Fibroblast of the aortic adventitia (primary cell): ENCODE data around the gene COMMD10. TPM values are rescaled to one million over a fixed set of nuclear protein-coding genes. Genes with fewer than 3 reads are reported as not detected.

Experiments used
- DNase-seq: peaks from one replicate; pipeline ENCODE4 v3.0.0-alpha.2; 2010; ENCODE audit warnings: low read depth
- H3K4me3 ChIP-seq: 2 replicates; pipeline ENCODE4 v1.5.1; 2011; ENCODE audit warnings: low read depth, mild to moderate bottlenecking, control low read depth, low read length, moderate library complexity
- total RNA-seq: library from RNA; depleted of rRNA; stranded (reverse); fragments of >200 nt; gene quantifications from 2 replicates; pipeline ENCODE4 v1.2.3, GENCODE V29; 2012; ENCODE audit warnings: low replicate concordance
- TF ChIP-seq, protein P1 (sequence below): IDR thresholded peaks from 2 replicates; pipeline ENCODE4 v1.5.1; 2011; ENCODE audit warnings: mild to moderate bottlenecking, low read length, control low read depth, inconsistent platforms; ENCODE audit not compliant: insufficient read depth

Gene COMMD10
- 4.7 and 37.3 TPM in 2 replicates for total RNA-seq

DNA sequence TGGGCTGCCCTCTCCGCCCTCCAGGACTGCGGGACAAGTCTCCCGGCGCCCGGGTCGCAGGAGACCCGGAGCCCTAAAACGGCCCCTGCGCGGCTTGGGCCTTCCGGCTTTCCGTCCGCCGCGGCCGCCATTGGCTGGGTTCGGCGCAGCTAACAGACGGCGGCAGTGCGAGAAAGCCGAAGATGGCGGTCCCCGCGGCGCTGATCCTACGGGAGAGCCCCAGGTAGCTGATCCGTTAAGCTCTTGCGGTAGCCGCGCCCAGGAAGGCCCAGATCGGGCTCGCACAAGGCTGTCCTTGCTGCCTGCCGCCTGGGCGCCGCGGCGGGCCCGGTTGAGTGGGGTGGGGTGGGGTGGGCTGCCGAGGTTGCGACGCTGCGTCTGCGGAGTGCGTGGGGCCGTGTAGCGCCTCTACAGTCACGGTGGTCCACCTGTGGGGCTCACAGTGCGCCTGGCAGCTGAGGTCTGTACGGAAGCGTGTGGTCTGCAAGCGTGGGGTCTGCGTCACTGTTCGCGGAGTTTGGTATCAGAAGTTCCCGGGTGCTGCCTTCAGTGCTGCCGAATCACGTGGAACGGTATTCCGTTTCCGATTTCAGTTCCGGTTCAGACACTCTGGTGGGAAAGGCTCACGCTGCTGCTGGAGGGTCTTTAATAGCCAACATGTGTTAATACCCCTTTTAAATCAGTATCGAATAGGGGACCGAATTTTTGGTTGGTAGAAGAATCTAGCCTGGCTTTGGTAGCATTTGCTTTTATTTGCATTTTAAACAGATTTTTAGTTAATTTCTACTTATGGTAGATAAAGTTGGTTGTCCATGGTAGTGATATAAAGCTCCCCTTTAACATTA, at the start of gene COMMD10:
Gene COMMD10, plus strand, starts transcription at position 155 of the 845 bp plus-strand sequence.
- DNase-seq = peak; percentile 87
- peak within 1 kb of the TSS; percentile 79 for H3K4me3 ChIP-seq
- TF ChIP-seq, protein P1, sequence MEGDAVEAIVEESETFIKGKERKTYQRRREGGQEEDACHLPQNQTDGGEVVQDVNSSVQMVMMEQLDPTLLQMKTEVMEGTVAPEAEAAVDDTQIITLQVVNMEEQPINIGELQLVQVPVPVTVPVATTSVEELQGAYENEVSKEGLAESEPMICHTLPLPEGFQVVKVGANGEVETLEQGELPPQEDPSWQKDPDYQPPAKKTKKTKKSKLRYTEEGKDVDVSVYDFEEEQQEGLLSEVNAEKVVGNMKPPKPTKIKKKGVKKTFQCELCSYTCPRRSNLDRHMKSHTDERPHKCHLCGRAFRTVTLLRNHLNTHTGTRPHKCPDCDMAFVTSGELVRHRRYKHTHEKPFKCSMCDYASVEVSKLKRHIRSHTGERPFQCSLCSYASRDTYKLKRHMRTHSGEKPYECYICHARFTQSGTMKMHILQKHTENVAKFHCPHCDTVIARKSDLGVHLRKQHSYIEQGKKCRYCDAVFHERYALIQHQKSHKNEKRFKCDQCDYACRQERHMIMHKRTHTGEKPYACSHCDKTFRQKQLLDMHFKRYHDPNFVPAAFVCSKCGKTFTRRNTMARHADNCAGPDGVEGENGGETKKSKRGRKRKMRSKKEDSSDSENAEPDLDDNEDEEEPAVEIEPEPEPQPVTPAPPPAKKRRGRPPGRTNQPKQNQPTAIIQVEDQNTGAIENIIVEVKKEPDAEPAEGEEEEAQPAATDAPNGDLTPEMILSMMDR = no peak

DNA sequence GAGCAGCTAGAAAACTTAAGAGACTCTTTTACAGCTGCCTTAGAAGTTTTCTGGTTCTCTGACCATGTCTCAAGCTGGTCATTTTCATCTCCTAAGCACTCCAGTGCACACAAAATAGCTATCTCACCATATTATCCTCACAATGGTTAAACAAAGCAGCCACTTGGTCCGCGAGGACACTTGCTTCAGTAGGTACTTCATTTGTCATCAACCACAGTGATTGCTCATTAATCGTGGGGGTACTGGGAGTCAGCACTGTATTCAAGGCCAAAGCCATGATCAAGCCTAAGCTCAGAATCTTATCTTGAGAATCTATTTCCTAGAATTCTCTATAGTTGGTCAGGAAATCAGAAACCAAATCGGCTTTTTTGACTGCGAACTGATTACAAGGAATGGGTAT, 49.7 kb upstream of the COMMD10 start:
- TF ChIP-seq, protein P1 = no peak
- no peak for DNase-seq
- no peak overlapping the region for H3K4me3 ChIP-seq

DNA sequence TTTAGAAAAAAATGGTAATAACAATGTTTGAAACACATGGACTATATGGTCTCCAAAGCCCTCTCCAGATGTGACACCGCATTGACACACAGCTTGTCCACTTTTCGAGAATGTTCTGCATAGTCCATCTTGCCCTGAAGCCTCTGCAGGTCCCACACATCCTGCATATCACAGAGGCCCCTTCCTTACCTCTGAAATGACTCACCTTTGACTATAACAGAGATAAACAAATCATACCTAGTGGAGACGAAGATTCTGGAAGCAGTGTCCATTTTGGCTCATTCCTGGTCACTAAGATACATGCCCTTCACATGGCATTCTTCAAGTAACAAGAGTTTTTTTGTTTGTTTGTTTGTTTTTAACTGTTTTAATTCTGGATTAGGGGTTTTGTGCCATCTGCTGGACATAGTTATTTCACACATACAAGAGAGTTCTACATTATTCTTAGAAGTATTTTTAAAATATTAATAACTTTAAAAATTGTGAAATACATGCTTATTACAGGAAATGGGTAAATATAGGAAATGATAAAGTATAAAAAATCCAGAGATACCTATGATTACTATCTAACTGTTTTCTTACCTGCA, 47.5 kb upstream of the COMMD10 start:
- DNase-seq = no peak
- H3K4me3 ChIP-seq = no peak overlapping the region
- TF ChIP-seq, protein P1 = no peak

DNA sequence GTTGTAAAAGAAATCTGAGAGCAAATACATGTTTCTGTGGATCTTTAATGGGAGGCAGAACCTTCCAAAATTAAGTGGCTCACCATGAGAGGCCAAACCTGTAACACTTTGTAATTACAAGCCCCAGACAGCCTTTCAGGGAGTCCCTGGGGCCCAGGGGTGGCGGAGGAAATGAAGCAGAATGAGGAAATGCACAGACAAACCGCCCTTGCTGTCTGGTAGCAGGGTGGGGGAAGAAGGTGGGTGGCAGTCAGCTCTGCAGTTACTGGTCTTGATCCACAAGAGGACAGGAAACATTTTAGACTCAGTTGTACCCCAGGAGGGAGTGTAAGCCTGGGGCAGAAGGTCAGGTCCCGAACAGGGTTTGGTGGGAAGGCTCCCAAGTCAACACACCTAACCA, 46.0 kb upstream of the COMMD10 start:
- H3K4me3 ChIP-seq = no peak overlapping the region
- TF ChIP-seq, protein P1 = no peak
- DNase-seq = no peak

DNA sequence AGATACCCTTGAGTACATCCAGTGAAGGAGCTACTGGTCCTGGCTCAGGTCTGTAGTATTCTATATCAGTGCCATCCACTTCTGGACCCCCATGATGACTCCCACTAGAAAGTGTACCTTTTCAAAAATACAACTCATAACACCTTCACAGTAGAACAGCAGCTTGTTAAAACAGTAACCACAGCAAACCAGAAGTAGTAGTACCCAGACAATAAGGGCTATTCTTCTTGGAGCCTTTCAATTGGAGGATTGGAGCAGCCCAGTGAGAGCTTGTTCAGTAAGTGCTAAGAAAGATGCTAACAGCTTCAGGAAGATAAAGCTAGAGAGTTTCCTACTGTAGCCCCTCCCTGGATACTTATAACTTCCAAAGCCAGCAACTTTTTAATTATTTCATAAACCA, 42.5 kb upstream of the COMMD10 start:
- no peak for DNase-seq
- TF ChIP-seq, protein P1 = no peak
- no peak overlapping the region for H3K4me3 ChIP-seq

DNA sequence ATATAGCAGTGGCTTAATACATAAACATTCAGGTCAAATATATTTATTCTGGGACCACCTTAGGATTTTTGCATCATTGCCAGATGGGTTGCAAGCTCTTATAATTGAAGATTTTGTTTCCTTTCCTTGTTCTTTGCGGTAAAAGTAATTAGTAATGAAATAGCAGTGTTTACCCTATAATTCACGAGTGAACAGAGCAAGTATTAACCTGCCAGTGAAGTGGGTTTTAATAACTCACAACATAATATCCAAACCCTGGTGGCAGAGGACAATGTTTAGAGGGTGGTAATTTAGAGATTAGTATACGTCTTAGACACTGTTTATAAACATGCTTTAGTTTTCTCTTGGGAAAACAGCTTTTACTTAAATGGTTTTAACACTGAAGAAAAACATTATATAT, 40.8 kb upstream of the COMMD10 start:
- TF ChIP-seq, protein P1 = no peak
- no peak overlapping the region for H3K4me3 ChIP-seq
- no peak for DNase-seq
